Tibial nerve (tissue), 4 donors: ENCODE data around the gene FBXL20. TPM values are rescaled to one million over a fixed set of nuclear protein-coding genes. Genes with fewer than 3 reads are reported as not detected.
A peak's percentile ranks its signal among the peaks of the same experiment; 100 is the strongest.
"Not testable (repeated sequence)": the region's sequence is repeated elsewhere in the genome, so short reads cannot be mapped to it uniquely, and the experiment has no call there.

Experiments
- DNase-seq, 2 donors: peaks; one replicate each; pipeline ENCODE4 v3.0.0-alpha.2; 2019; ENCODE audit warnings: low spot score in 2 of 2
- H3K27ac ChIP-seq, 4 donors: fragments of 200-600 bp; sonication (generic) in 3 of 4; one replicate each; pipeline ENCODE4 v1.5.1; 2017 to 2019; ENCODE audit warnings: mild to moderate bottlenecking in 1 of 4
- H3K27me3 ChIP-seq, 2 donors: fragments of 200-600 bp; sonication (generic) in 1 of 2; one replicate each; pipeline versions ENCODE4 v1.5.1 to v1.6.0; 2017 to 2019
- H3K36me3 ChIP-seq, 3 donors: fragments of 200-600 bp; sonication (generic); one replicate each; pipeline ENCODE4 v1.5.1; 2018 to 2019
- H3K4me1 ChIP-seq, 4 donors: fragments of 200-600 bp; sonication (generic) in 3 of 4; one replicate each; pipeline ENCODE4 v1.5.1; 2017 to 2019
- H3K4me3 ChIP-seq, 4 donors: fragments of 200-600 bp; sonication (generic) in 3 of 4; one replicate each; pipeline ENCODE4 v1.5.1; 2017 to 2019; ENCODE audit warnings: mild to moderate bottlenecking in 1 of 4, moderate library complexity in 1 of 4
- H3K9me3 ChIP-seq, 4 donors: fragments of 200-600 bp; sonication (generic) in 3 of 4; one replicate each; pipeline ENCODE4 v1.5.1; 2017 to 2019
- CTCF ChIP-seq, 5 experiments: fragments of 200-600 bp in 3 of 5; fragments of 450-650 bp in 2 of 5; sonication (generic) in 3 of 5; IDR thresholded peaks; one replicate each; pipeline ENCODE4 v1.5.1; 2016 to 2019; ENCODE audit warnings: antibody characterized with exemption in 5 of 5, mild to moderate bottlenecking in 3 of 5, moderate library complexity in 2 of 5
- EP300 ChIP-seq, 2 donors: sonication (generic); formaldehyde crosslinking; IDR thresholded peaks; one replicate each; pipeline ENCODE4 v1.6.1; 2017; ENCODE audit warnings: antibody characterized with exemption in 2 of 2, mild to moderate bottlenecking in 1 of 2
- POLR2A ChIP-seq, 2 donors: fragments of 450-650 bp; IDR thresholded peaks; one replicate each; pipeline ENCODE4 v1.6.1; 2017; ENCODE audit warnings: antibody characterized with exemption in 2 of 2, mild to moderate bottlenecking in 2 of 2, moderate library complexity in 2 of 2
- WGBS, 2 donors: methylation state at CpG; one replicate each; pipeline ENCODE4 v1.1.5; 2018; 5-methylcytosine and 5-hydroxymethylcytosine counted together
- total RNA-seq, 4 donors: library from RNA; depleted of rRNA; stranded (reverse); fragments of >200 nt; gene quantifications; one replicate each; pipeline ENCODE4 v1.1.0, GENCODE V29; 2016

FBXL20 gene
- total RNA-seq, 4 donors from 2014 or later = 21.1 to 32.4 (median 30.4) TPM

- peaks cover 0 to 17% (median 0%) of the 10 kb centered on the region in 4 donors for H3K4me1 ChIP-seq
- H3K36me3 ChIP-seq = peaks cover 0 to 46% (median 8%) of the 10 kb centered on the region in 3 donors
- H3K27ac ChIP-seq = no peak overlapping the region
- H3K27me3 ChIP-seq = no peaks in the 10 kb centered on the region
- TF ChIP-seq CTCF (IDR thresholded peaks at IDR 0.05) (no peak), POLR2A (IDR thresholded peaks at IDR 0.05) (no peak), EP300 (IDR thresholded peaks at IDR 0.05) (no peak)
- DNase-seq = no peak
- H3K9me3 ChIP-seq = no peaks in the 10 kb centered on the region
- WGBS, 2 donors = 85 to 96% methylated on average over 1 of the region's 1 CpG
- H3K4me3 ChIP-seq = no peak overlapping the region
Observed at GRCh38 chr17:39304188-39304587, 97.2 kb downstream of the FBXL20 start.

- TF ChIP-seq POLR2A (IDR thresholded peaks at IDR 0.05) = no peak
- TF ChIP-seq CTCF (IDR thresholded peaks at IDR 0.05) = no peak
- no peak for TF ChIP-seq EP300 (IDR thresholded peaks at IDR 0.05)
- Histone ChIP-seq H3K27me3 (no peaks in the 10 kb centered on the region), H3K9me3 (no peaks in the 10 kb centered on the region), H3K4me3 (no peak overlapping the region), H3K36me3 (peaks cover 7 to 75% (median 15%) of the 10 kb centered on the region in 3 donors), H3K4me1 (no peaks in the 10 kb centered on the region), H3K27ac (no peak overlapping the region)
- DNase-seq = no peak
Observed at GRCh38 chr17:39294060-39294459, 107.4 kb downstream of the FBXL20 start.

GRCh38 chr17:39292546-39292945, 108.9 kb downstream of the FBXL20 start:
- 95 to 98% methylated on average over 8 of the region's 8 CpGs for WGBS, 2 donors
- not testable (repeated sequence) for H3K4me1 ChIP-seq, DNase-seq, H3K27me3 ChIP-seq, H3K9me3 ChIP-seq, H3K4me3 ChIP-seq, H3K27ac ChIP-seq
- H3K36me3 ChIP-seq = peaks cover 2 to 60% (median 8%) of the 10 kb centered on the region in 3 donors

- H3K36me3 ChIP-seq = peaks cover 0 to 33% (median 0%) of the 10 kb centered on the region in 3 donors
- H3K27ac ChIP-seq = not testable (repeated sequence)
Observed at GRCh38 chr17:39286513-39286912, 114.9 kb downstream of the FBXL20 start.

DNA sequence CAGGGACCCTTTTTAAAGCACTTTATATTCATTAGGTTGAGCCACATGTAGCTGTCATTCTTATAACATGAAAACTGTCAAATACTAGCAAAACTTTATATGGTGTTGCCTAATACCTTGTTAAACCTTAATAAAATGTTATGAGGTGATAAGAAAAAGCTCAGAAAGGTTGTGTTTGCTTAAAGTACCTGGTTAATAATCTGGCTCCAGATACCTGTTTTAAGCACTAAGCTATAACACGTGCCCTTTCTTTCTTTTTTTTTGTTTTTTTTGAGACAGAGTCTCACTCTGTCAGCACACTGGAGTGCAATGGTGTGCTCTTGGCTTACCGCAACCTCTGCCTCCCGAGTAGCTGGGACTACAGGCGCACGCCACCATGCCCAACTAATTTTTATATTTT, 116.7 kb downstream of the FBXL20 start:
- Histone ChIP-seq H3K4me3 (no peak overlapping the region), H3K27me3 (no peaks in the 10 kb centered on the region), H3K4me1 (no peaks in the 10 kb centered on the region), H3K36me3 (peaks cover 0 to 38% (median 0%) of the 10 kb centered on the region in 3 donors), H3K27ac (no peak overlapping the region), H3K9me3 (no peaks in the 10 kb centered on the region)
- no peak for TF ChIP-seq POLR2A (IDR thresholded peaks at IDR 0.05)
- no peak for TF ChIP-seq CTCF (IDR thresholded peaks at IDR 0.05)
- TF ChIP-seq EP300 (IDR thresholded peaks at IDR 0.05) = no peak
- no peak for DNase-seq
- 95 to 97% methylated on average over 5 of the region's 5 CpGs for WGBS, 2 donors

More at GRCh38 chr17:39286513-39286912, 114.9 kb downstream of the FBXL20 start:
- not testable (repeated sequence) for H3K27me3 ChIP-seq, H3K4me3 ChIP-seq, H3K9me3 ChIP-seq, H3K4me1 ChIP-seq
- peak in 1 of 2 donors; percentile 14 for DNase-seq
- TF ChIP-seq EP300 (IDR thresholded peaks at IDR 0.05) = peak in 1 of 2 donors; percentile 26
- WGBS, 2 donors = 94% methylated on average over 3 of the region's 3 CpGs

DNA sequence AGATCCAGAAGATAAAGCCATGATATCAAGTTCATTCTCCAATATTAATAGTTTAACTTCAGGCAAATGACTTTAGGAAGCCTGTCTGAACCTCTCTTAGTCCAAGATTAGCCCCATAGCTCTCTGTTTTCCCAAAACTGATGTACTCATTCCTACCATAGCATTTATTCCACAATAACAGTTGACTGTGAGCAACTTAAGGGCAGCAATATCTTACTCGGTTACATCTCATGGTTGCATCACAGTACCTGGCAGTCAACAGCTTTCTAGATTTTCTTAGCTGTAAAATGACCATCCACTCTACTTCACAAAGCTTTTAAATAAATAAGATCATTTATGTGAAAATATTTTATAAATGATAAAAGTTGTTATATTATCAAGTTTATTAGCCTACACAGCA, 117.5 kb downstream of the FBXL20 start:
- Histone ChIP-seq H3K27ac (no peak overlapping the region), H3K36me3 (peaks cover 0 to 46% (median 0%) of the 10 kb centered on the region in 3 donors), H3K4me1 (no peaks in the 10 kb centered on the region), H3K9me3 (no peaks in the 10 kb centered on the region), H3K4me3 (no peak overlapping the region), H3K27me3 (no peaks in the 10 kb centered on the region)
- no peak for DNase-seq
- TF ChIP-seq CTCF (IDR thresholded peaks at IDR 0.05) (no peak), EP300 (IDR thresholded peaks at IDR 0.05) (no peak), POLR2A (IDR thresholded peaks at IDR 0.05) (no peak)
- 85 to 96% methylated on average over 1 of the region's 1 CpG for WGBS, 2 donors
